GM23338 (cell line): ENCODE results near the gene TNFRSF8. TPM values are rescaled to one million over a fixed set of nuclear protein-coding genes. Genes with fewer than 3 reads are reported as not detected.

Experiments used
- ATAC-seq: fragments of 200-7000 bp; cut with Tn5 transposase; 3 replicates; pipeline ENCODE4 v1.9.1; 2020
- DNase-seq: peaks from one replicate; pipeline ENCODE4 v3.0.0-alpha.2; 2015; ENCODE audit warnings: low spot score
- H2AFZ ChIP-seq: fragments of 200-600 bp; sonication (generic); 2 replicates; pipeline ENCODE4 v1.8.0; 2016; ENCODE audit warnings: antibody characterized with exemption, mild to moderate bottlenecking, moderate library complexity
- H3F3A ChIP-seq: fragments of 200-600 bp; sonication (generic); replicated peaks from 2 replicates; pipeline ENCODE4 v1.8.0; 2017; ENCODE audit warnings: antibody characterized with exemption, mixed run types, low read depth
- H3K27ac ChIP-seq: fragments of 200-600 bp; sonication (generic); 2 replicates; pipeline ENCODE4 v1.6.1; 2016; ENCODE audit warnings: low read depth
- H3K27me3 ChIP-seq: fragments of 200-600 bp; sonication (generic); 2 replicates; pipeline ENCODE4 v1.8.0; 2016; ENCODE audit warnings: mild to moderate bottlenecking, mixed run types, moderate library complexity; ENCODE audit not compliant: insufficient read depth
- H3K36me3 ChIP-seq: fragments of 200-600 bp; sonication (generic); 2 replicates; pipeline ENCODE4 v1.8.0; 2016; ENCODE audit warnings: mild to moderate bottlenecking; ENCODE audit not compliant: insufficient read depth
- H3K4me1 ChIP-seq: fragments of 200-600 bp; sonication (generic); 2 replicates; pipeline ENCODE4 v1.8.0; 2016; ENCODE audit warnings: mild to moderate bottlenecking, moderate library complexity; ENCODE audit not compliant: insufficient read depth
- H3K4me2 ChIP-seq: fragments of 200-600 bp; sonication (generic); 2 replicates; pipeline ENCODE4 v1.7.1; 2017; ENCODE audit warnings: mixed run types
- H3K4me3 ChIP-seq: fragments of 200-600 bp; sonication (generic); 2 replicates; pipeline ENCODE4 v1.6.1; 2016; ENCODE audit warnings: mixed run types
- H3K79me2 ChIP-seq: fragments of 200-600 bp; sonication (generic); replicated peaks from 2 replicates; pipeline ENCODE4 v1.8.0; 2017; ENCODE audit warnings: mild to moderate bottlenecking; ENCODE audit not compliant: insufficient read depth
- H3K9me2 ChIP-seq: fragments of 200-600 bp; sonication (generic); 2 replicates; pipeline ENCODE4 v1.8.0; 2017; ENCODE audit not compliant: insufficient read depth
- H4K20me1 ChIP-seq: fragments of 200-600 bp; sonication (generic); replicated peaks from 2 replicates; pipeline ENCODE4 v1.8.0; 2017; ENCODE audit warnings: mild to moderate bottlenecking; ENCODE audit not compliant: insufficient read depth
- H3K27ac Mint-ChIP-seq: 2 replicates; pipeline ENCODE4 v1.8.0; 2020; ENCODE audit warnings: inconsistent platforms, mild to moderate bottlenecking, moderate library complexity, mixed read lengths
- H3K27me3 Mint-ChIP-seq: 3 replicates; pipeline ENCODE4 v1.8.0; 2022; ENCODE audit warnings: low read depth, mild to moderate bottlenecking, moderate library complexity, mixed read lengths, inconsistent platforms; ENCODE audit not compliant: insufficient read depth, poor library complexity
- H3K36me3 Mint-ChIP-seq: 3 replicates; pipeline ENCODE4 v1.8.0; 2021; ENCODE audit warnings: low read depth, mild to moderate bottlenecking, inconsistent platforms, moderate library complexity, mixed read lengths
- H3K4me1 Mint-ChIP-seq: 3 replicates; pipeline ENCODE4 v1.8.0; 2020; ENCODE audit warnings: mild to moderate bottlenecking, inconsistent platforms, mixed read lengths
- H3K4me3 Mint-ChIP-seq: 3 replicates; pipeline ENCODE4 v1.8.0; 2021; ENCODE audit warnings: moderate library complexity, mild to moderate bottlenecking, inconsistent platforms, mixed read lengths
- H3K9me3 Mint-ChIP-seq: 3 replicates; pipeline ENCODE4 v1.8.0; 2020; ENCODE audit warnings: moderate library complexity, mild to moderate bottlenecking, inconsistent platforms, mixed read lengths
- CREB1 ChIP-seq: fragments of 250-450 bp; sonication (Bioruptor Pico); IDR thresholded peaks from 2 replicates; pipeline ENCODE4 v1.5.0; 2020; ENCODE audit warnings: low read depth, mild to moderate bottlenecking, moderate library complexity
- EZH2 ChIP-seq: fragments of 200-600 bp; sonication (generic); IDR thresholded peaks from one replicate; pipeline ENCODE4 v1.8.0; 2017; ENCODE audit warnings: antibody characterized with exemption, mild to moderate bottlenecking, low read depth; ENCODE audit not compliant: unreplicated experiment
- EZH2phosphoT487 ChIP-seq: fragments of 200-600 bp; sonication (generic); IDR thresholded peaks from one replicate; pipeline ENCODE4 v1.8.1; 2018; ENCODE audit warnings: antibody characterized with exemption; ENCODE audit not compliant: unreplicated experiment
- JUNB ChIP-seq: IDR thresholded peaks from one replicate; pipeline ENCODE4 v1.6.1; 2016; ENCODE audit warnings: antibody characterized with exemption; ENCODE audit not compliant: unreplicated experiment
- NANOG ChIP-seq: IDR thresholded peaks from 2 replicates; pipeline ENCODE4 v1.6.1; 2016; ENCODE audit warnings: antibody characterized with exemption, borderline replicate concordance
- POLR2AphosphoS5 ChIP-seq: IDR thresholded peaks from 2 replicates; pipeline ENCODE4 v1.6.1; 2016; ENCODE audit warnings: antibody characterized with exemption, low read depth
- STAT1 ChIP-seq: IDR thresholded peaks from one replicate; pipeline ENCODE4 v1.6.1; 2016; ENCODE audit warnings: antibody characterized with exemption; ENCODE audit not compliant: unreplicated experiment
- ZNF114 ChIP-seq: fragments of 250-450 bp; sonication (Bioruptor Pico); IDR thresholded peaks from 2 replicates; pipeline ENCODE4 v1.5.0; 2020; ENCODE audit warnings: mild to moderate bottlenecking, moderate library complexity
- ZNF331 ChIP-seq: fragments of 250-450 bp; sonication (Bioruptor Pico); IDR thresholded peaks from 2 replicates; pipeline ENCODE4 v1.5.0; 2020; ENCODE audit warnings: low read depth, mild to moderate bottlenecking, moderate library complexity
- ZNF462 ChIP-seq: fragments of 250-450 bp; sonication (Bioruptor Pico); IDR thresholded peaks from 2 replicates; pipeline ENCODE4 v1.5.0; 2020; ENCODE audit warnings: mild to moderate bottlenecking, moderate library complexity
- polyA plus RNA-seq: library from polyadenylated mRNA; unstranded; fragments of >200 nt; fragmentation: Nextera tagmentation; extraction: Ambion mirVana; gene quantifications from 2 replicates; pipeline ENCODE4 v1.2.1, GENCODE V29; 2016
- total RNA-seq: library from RNA; depleted of rRNA; stranded (reverse); fragments of >200 nt; shearing (Covaris generic); gene quantifications from 2 replicates; pipeline ENCODE4 v1.2.3, GENCODE V29; 2014
- TF ChIP-seq, protein P1 (sequence below): IDR thresholded peaks from one replicate; pipeline ENCODE4 v1.6.1; 2018; ENCODE audit warnings: antibody characterized with exemption; ENCODE audit not compliant: unreplicated experiment
- TF ChIP-seq, protein P2 (sequence below): IDR thresholded peaks from 2 replicates; pipeline ENCODE4 v1.6.1; 2016; ENCODE audit warnings: antibody characterized with exemption
- TF ChIP-seq, protein P3 (sequence below), 2 experiments: fragments of 200-600 bp in 1 of 2; sonication (generic) in 1 of 2; conservative IDR thresholded peaks; 2 replicates each; pipeline versions ENCODE4 v1.5.1 to v1.6.1; 2016 to 2017; ENCODE audit warnings: antibody characterized with exemption in 2 of 2, low read depth in 2 of 2, mild to moderate bottlenecking in 2 of 2, moderate library complexity in 1 of 2

Gene TNFRSF8
- total and polyA plus RNA-seq, 2 experiments from 2014 or later: 11.7 to 28.2 TPM

DNA sequence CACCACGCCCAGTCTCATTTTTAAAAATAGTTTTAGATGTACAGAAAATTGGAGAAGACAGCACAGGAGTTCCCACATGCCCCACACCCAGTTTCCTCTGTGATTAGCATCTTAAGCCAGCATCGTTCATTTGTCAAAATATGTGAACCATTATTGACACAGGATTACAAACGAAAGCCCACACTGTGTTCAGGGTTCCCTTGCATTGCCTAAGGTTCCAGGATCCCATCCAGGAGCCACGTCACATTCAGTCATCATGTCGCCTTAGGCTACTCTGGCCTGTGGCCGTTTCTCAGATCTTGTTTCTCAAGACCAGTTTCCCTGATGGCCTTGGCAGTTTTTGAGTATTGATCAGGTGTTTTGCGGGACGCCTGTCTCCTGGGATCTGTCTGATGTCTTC, 69.0 kb downstream of the TNFRSF8 start:
- Mint-ChIP-seq H3K9me3 (no peaks in the 10 kb centered on the region), H3K36me3 (no peaks in the 10 kb centered on the region; the same call in 2 of the 3 replicates), H3K4me1 (no peaks in the 10 kb centered on the region; the same call in 2 of the 3 replicates), H3K4me3 (no peak overlapping the region), H3K27me3 (no peaks in the 10 kb centered on the region), H3K27ac (no peak overlapping the region)
- TF ChIP-seq, protein P1, sequence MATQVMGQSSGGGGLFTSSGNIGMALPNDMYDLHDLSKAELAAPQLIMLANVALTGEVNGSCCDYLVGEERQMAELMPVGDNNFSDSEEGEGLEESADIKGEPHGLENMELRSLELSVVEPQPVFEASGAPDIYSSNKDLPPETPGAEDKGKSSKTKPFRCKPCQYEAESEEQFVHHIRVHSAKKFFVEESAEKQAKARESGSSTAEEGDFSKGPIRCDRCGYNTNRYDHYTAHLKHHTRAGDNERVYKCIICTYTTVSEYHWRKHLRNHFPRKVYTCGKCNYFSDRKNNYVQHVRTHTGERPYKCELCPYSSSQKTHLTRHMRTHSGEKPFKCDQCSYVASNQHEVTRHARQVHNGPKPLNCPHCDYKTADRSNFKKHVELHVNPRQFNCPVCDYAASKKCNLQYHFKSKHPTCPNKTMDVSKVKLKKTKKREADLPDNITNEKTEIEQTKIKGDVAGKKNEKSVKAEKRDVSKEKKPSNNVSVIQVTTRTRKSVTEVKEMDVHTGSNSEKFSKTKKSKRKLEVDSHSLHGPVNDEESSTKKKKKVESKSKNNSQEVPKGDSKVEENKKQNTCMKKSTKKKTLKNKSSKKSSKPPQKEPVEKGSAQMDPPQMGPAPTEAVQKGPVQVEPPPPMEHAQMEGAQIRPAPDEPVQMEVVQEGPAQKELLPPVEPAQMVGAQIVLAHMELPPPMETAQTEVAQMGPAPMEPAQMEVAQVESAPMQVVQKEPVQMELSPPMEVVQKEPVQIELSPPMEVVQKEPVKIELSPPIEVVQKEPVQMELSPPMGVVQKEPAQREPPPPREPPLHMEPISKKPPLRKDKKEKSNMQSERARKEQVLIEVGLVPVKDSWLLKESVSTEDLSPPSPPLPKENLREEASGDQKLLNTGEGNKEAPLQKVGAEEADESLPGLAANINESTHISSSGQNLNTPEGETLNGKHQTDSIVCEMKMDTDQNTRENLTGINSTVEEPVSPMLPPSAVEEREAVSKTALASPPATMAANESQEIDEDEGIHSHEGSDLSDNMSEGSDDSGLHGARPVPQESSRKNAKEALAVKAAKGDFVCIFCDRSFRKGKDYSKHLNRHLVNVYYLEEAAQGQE: no peak
- TF ChIP-seq NANOG (no peak), ZNF462 (CRISPR knock-in tag) (no peak), JUNB (no peak), ZNF331 (no peak), ZNF114 (CRISPR knock-in tag) (no peak), EZH2phosphoT487 (no peak), POLR2AphosphoS5 (no peak), CREB1 (CRISPR knock-in tag) (no peak), EZH2 (no peak), STAT1 (no peak)
- TF ChIP-seq, protein P2, sequence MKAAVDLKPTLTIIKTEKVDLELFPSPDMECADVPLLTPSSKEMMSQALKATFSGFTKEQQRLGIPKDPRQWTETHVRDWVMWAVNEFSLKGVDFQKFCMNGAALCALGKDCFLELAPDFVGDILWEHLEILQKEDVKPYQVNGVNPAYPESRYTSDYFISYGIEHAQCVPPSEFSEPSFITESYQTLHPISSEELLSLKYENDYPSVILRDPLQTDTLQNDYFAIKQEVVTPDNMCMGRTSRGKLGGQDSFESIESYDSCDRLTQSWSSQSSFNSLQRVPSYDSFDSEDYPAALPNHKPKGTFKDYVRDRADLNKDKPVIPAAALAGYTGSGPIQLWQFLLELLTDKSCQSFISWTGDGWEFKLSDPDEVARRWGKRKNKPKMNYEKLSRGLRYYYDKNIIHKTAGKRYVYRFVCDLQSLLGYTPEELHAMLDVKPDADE: no peak
- TF ChIP-seq, protein P3, sequence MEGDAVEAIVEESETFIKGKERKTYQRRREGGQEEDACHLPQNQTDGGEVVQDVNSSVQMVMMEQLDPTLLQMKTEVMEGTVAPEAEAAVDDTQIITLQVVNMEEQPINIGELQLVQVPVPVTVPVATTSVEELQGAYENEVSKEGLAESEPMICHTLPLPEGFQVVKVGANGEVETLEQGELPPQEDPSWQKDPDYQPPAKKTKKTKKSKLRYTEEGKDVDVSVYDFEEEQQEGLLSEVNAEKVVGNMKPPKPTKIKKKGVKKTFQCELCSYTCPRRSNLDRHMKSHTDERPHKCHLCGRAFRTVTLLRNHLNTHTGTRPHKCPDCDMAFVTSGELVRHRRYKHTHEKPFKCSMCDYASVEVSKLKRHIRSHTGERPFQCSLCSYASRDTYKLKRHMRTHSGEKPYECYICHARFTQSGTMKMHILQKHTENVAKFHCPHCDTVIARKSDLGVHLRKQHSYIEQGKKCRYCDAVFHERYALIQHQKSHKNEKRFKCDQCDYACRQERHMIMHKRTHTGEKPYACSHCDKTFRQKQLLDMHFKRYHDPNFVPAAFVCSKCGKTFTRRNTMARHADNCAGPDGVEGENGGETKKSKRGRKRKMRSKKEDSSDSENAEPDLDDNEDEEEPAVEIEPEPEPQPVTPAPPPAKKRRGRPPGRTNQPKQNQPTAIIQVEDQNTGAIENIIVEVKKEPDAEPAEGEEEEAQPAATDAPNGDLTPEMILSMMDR (conservative IDR thresholded peaks at IDR 0.05; ENCODE audit: low read depth in 2 of 2): no peak
- Histone ChIP-seq H3K9me2 (no peaks in the 10 kb centered on the region), H3F3A (no peaks in the 10 kb centered on the region), H3K79me2 (no peaks in the 10 kb centered on the region), H2AFZ (no peak overlapping the region), H3K27ac (no peak overlapping the region), H3K4me3 (no peak overlapping the region), H3K4me2 (no peak overlapping the region), H3K36me3 (no peaks in the 10 kb centered on the region), H3K4me1 (no peaks in the 10 kb centered on the region), H4K20me1 (no peaks in the 10 kb centered on the region; the same call in 1 of the 2 replicates), H3K27me3 (no peaks in the 10 kb centered on the region)
- DNase-seq: no peak
- ATAC-seq: no peak
